Heart right ventricle (tissue), 16 donors: ENCODE data around the gene GCC1. TPM values are rescaled to one million over a fixed set of nuclear protein-coding genes. Genes with fewer than 3 reads are reported as not detected.

Source experiments
- ATAC-seq, 8 donors: fragments of 200-7000 bp; cut with Tn5 transposase; one replicate each; pipeline ENCODE4 v1.9.1; 2020; ENCODE audit warnings: mild to moderate bottlenecking in 8 of 8, moderate library complexity in 8 of 8, moderate number of reproducible peaks in 1 of 8
- DNase-seq, 2 donors: peaks; one replicate each; pipeline ENCODE4 v3.0.0-alpha.2; 2020
- H3K27ac ChIP-seq, 10 donors: fragments of 200-600 bp; sonication (generic) in 2 of 10; one replicate each; pipeline versions ENCODE4 v1.5.0 to v1.8.0; 2020 to 2022; ENCODE audit warnings: mild to moderate bottlenecking in 3 of 10
- H3K27me3 ChIP-seq, 7 donors: fragments of 200-600 bp; one replicate each; pipeline ENCODE4 v1.8.0; 2021 to 2022; ENCODE audit warnings: mild to moderate bottlenecking in 2 of 7
- H3K36me3 ChIP-seq, 9 donors: fragments of 200-600 bp; sonication (generic) in 1 of 9; one replicate each; pipeline versions ENCODE4 v1.5.0 to v1.8.0; 2020 to 2022; ENCODE audit warnings: mild to moderate bottlenecking in 2 of 9
- H3K4me1 ChIP-seq, 9 donors: fragments of 200-600 bp; sonication (generic) in 1 of 9; one replicate each; pipeline versions ENCODE4 v1.5.0 to v1.8.0; 2020 to 2022; ENCODE audit warnings: mild to moderate bottlenecking in 4 of 9
- H3K4me3 ChIP-seq, 10 donors: fragments of 200-600 bp; sonication (generic) in 2 of 10; one replicate each; pipeline versions ENCODE4 v1.5.0 to v1.8.0; 2020 to 2022; ENCODE audit warnings: mild to moderate bottlenecking in 7 of 10, moderate library complexity in 2 of 10
- H3K9me3 ChIP-seq, 11 donors: fragments of 200-600 bp in 10 of 11; sonication (generic) in 2 of 11; one replicate each; pipeline versions ENCODE4 v1.5.0 to v1.8.0; 2013 to 2022; ENCODE audit warnings: mild to moderate bottlenecking in 2 of 11, control low read depth in 1 of 11, moderate library complexity in 1 of 11
- WGBS, 2 donors: extraction: QIAGEN DNeasy Blood & Tissue Kit; methylation state at CpG; one replicate each; pipeline ENCODE4 v1.1.7; 2013; ENCODE audit warnings: inconsistent platforms in 1 of 2; 5-methylcytosine and 5-hydroxymethylcytosine counted together
- intact Hi-C, 10 donors: fragments of 100-400 bp; cut with DNase I; formaldehyde crosslinking; loops; one replicate each; pipeline versions ENCODE4 v1.11.1 to v1.14.2; 2022
- polyA plus RNA-seq, 2 donors: library from polyadenylated mRNA; stranded (reverse); fragments of 200-250 nt; gene quantifications; one replicate each; pipeline ENCODE4 v1.2.3, GENCODE V29; 2013
- total RNA-seq, 10 donors: library from RNA; stranded (reverse); fragmentation: NEBNext Ultra II Directional in 3 of 10; extraction: Animal tissue kit (Norgen Biotek cat#: 25700) in 3 of 10; gene quantifications; one replicate each; pipeline versions ENCODE4 v1.2.1 to v1.2.4, GENCODE V29; 2021 to 2023
- TF ChIP-seq, protein P1 (sequence below), 9 donors: fragments of 200-600 bp; sonication (generic) in 2 of 9; IDR thresholded peaks; one replicate each; pipeline versions ENCODE4 v1.5.0 to v1.8.0; 2021 to 2022; ENCODE audit warnings: antibody characterized with exemption in 9 of 9, mild to moderate bottlenecking in 5 of 9, moderate library complexity in 1 of 9
- donor health status: Arrhythmogenic right ventricular cardiomyopathy.
- donor health status: ischemic (EF 13 %, LVEDD 7.1; RV severe dilation, severe dysfunction).
- donor health status: healthy with polysubstance abuse.
- donor health status: DM: no; HTN: yes; CAD: no.
- donor health status: DM: no; HTN: no; CAD: no.
- donor health status: ischemic (EF 25% LVEDD 6.9; RV normal size, moderate dysfunction).
- donor health status: ischemic (EF 25% LVEDD 5.7; RV mildly dilated, moderate dysfunction).
- donor health status: healthy.
- donor health status: DM: yes; HTN: yes; CAD: no.
- donor health status: Ischemic cardiomyopathy.
- donor health status: ischemic (EF 35%, LVEDD 5.7; RV mildly dilated, moderate dysfunction).
- donor health status: nonischemic (EF 11% LVEDD 7.7; RV severe dilation, severe dysfunction).
- donor health status: DM: yes; HTN: yes; CAD: no.
- donor health status: PGD.
- donor health status: ischemic (EF 29% LVEDD 5.4; RV normal size, mild dysfunction).
- donor health status: nonischemic (EF 23%, LVEDD 6.1; RV moderate dilation, normal function).

Gene GCC1
- total and polyA plus RNA-seq, 12 donors = 1.8 to 8.9 (median 7.0) TPM

DNA sequence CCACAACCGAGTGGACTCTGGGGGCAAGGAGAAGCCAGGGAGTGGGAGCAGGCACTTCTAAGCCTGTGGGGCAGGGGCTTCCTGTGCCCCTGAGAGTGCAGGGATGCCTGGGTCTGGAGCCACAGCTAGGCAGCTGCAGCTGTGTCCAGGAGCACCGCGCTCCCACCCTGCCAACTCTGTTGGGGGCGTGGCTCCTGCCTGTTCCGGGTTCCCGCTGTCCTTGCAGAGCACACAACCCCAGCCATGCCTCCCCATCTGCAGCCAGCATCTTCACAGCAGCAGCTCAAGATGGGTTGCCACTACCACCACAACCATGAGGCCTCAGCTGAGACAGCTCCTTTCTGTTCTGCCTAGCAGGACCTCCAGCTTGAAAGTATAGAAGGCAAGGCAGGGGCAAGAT lies 23.9 kb upstream of the GCC1 start:
- ATAC-seq (no peak), DNase-seq (no peak)
- Histone ChIP-seq H3K36me3 (no peaks in the 10 kb centered on the region), H3K27ac (no peak overlapping the region), H3K4me1 (no peaks in the 10 kb centered on the region), H3K4me3 (no peak overlapping the region), H3K27me3 (peaks cover 0 to 12% (median 3%) of the 10 kb centered on the region in 7 donors), H3K9me3 (peaks cover 0 to 27% (median 4%) of the 10 kb centered on the region in 11 donors)
- WGBS, 2 donors = 85 to 87% methylated on average over 6 of the region's 6 CpGs
- TF ChIP-seq, protein P1, sequence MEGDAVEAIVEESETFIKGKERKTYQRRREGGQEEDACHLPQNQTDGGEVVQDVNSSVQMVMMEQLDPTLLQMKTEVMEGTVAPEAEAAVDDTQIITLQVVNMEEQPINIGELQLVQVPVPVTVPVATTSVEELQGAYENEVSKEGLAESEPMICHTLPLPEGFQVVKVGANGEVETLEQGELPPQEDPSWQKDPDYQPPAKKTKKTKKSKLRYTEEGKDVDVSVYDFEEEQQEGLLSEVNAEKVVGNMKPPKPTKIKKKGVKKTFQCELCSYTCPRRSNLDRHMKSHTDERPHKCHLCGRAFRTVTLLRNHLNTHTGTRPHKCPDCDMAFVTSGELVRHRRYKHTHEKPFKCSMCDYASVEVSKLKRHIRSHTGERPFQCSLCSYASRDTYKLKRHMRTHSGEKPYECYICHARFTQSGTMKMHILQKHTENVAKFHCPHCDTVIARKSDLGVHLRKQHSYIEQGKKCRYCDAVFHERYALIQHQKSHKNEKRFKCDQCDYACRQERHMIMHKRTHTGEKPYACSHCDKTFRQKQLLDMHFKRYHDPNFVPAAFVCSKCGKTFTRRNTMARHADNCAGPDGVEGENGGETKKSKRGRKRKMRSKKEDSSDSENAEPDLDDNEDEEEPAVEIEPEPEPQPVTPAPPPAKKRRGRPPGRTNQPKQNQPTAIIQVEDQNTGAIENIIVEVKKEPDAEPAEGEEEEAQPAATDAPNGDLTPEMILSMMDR (IDR thresholded peaks at IDR 0.05) = no peak
- intact Hi-C loops = no loop called here

DNA sequence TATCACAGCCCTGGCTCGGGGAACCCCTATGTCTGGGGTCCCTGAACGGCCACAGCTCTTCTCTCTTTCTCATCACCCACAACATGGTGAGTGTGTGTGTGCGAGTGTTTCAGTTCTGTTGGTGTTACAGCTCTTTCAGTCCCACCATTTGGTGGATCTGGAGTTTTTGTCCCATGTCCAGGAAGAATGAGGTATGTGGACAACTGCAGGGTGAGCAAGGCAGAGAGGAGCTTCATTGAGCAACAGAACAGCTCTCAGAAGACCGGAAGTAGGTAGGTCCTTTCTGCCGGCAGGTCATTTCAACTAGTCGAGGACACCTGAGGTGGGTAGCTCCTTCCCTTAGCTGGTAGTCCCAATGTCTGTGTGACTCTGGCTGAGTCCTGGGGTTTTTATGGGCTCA lies 23.1 kb upstream of the GCC1 start:
- 85 to 87% methylated on average over 6 of the region's 6 CpGs for WGBS, 2 donors
- TF ChIP-seq, protein P1 (IDR thresholded peaks at IDR 0.05) = no peak
- Histone ChIP-seq H3K27me3 (peaks cover 0 to 4% (median 0%) of the 10 kb centered on the region in 7 donors), H3K4me3 (no peak overlapping the region), H3K27ac (no peak overlapping the region), H3K4me1 (no peaks in the 10 kb centered on the region), H3K36me3 (no peaks in the 10 kb centered on the region), H3K9me3 (peaks cover 0 to 27% (median 4%) of the 10 kb centered on the region in 11 donors)
- ATAC-seq (no peak), DNase-seq (no peak)
- intact Hi-C loops = no loop called here

DNA sequence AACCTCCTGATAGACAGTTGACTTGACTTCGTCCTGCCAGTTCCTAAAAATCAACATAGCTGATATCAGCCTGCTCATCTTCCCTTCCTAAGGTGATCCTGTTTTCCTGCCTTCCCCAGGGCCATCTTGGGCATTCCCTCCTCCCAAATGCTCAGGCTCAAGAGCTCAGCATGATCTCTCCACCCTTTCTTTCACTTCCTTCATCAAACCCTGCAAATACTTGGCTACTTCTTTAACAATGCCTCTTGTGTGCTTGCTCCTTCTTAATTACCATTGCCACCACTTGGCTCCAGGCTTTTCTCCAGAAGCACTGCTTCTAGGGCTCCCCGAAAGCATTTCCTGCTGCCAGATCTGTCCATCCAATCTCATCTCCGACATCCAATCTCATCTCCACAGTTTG lies 15.5 kb upstream of the GCC1 start:
- DNase-seq (no peak), ATAC-seq (no peak)
- TF ChIP-seq, protein P1 (IDR thresholded peaks at IDR 0.05) = no peak
- Histone ChIP-seq H3K27ac (no peak overlapping the region), H3K4me3 (no peak overlapping the region), H3K4me1 (no peaks in the 10 kb centered on the region), H3K27me3 (no peaks in the 10 kb centered on the region), H3K36me3 (no peaks in the 10 kb centered on the region), H3K9me3 (peaks cover 0 to 7% (median 0%) of the 10 kb centered on the region in 11 donors)
- intact Hi-C loops = no loop called here
- WGBS, 2 donors = 79 to 86% methylated on average over 3 of the region's 3 CpGs

DNA sequence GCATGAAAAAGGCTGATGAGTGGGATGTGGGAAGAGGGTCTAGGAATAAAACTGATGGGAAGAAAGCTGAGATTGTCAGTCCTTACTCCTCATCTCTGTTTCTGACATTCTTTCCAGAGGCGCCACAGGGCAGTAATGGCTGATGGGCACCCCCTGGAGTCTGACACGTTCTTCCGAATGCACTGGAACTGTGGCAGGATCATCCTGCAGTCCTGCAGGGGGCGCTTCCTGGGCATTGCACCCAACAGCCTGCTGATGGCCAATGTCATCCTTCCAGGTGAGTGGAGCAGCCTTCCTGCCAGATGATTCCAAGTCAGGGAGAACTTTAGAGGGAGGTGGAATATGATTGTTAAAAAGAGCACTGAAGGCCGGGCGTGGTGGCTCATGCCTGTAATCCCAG lies 12.9 kb upstream of the GCC1 start:
- H3K9me3 ChIP-seq = no peaks in the 10 kb centered on the region
- H3K4me1 ChIP-seq = peaks cover 0 to 10% (median 0%) of the 10 kb centered on the region in 9 donors
- TF ChIP-seq, protein P1 (IDR thresholded peaks at IDR 0.05) = peak in 2 of 9 donors; percentile 18 to 24
- H3K27me3 ChIP-seq = no peaks in the 10 kb centered on the region
- H3K36me3 ChIP-seq = no peaks in the 10 kb centered on the region
- DNase-seq = no peak
- 51 to 60% methylated on average over 6 of the region's 6 CpGs for WGBS, 2 donors
- intact Hi-C loops = loop anchor here in 1 of 10 donors (10.0 kb wide), 1 partner anchor 46 kb away; no protein-coding TSS in a partner anchor
- no peak overlapping the region for H3K27ac ChIP-seq
- ATAC-seq = no peak
- no peak overlapping the region for H3K4me3 ChIP-seq
